DOHH2 (cell line): ENCODE data around the gene TNFRSF12A.

ENCODE experiments used
- CTCF ChIP-seq: fragments of 200-600 bp; sonication (generic); IDR thresholded peaks from one replicate; pipeline ENCODE4 v1.5.1; 2014; ENCODE audit warnings: antibody characterized with exemption, mild to moderate bottlenecking, low read depth, low read length; ENCODE audit not compliant: poor library complexity, severe bottlenecking
- EZH2phosphoT487 ChIP-seq: fragments of 200-600 bp; sonication (generic); IDR thresholded peaks from 2 replicates; pipeline ENCODE4 v1.6.1; 2017; ENCODE audit warnings: borderline replicate concordance, mild to moderate bottlenecking, antibody characterized with exemption, low read length, moderate library complexity, mixed read lengths

DNA sequence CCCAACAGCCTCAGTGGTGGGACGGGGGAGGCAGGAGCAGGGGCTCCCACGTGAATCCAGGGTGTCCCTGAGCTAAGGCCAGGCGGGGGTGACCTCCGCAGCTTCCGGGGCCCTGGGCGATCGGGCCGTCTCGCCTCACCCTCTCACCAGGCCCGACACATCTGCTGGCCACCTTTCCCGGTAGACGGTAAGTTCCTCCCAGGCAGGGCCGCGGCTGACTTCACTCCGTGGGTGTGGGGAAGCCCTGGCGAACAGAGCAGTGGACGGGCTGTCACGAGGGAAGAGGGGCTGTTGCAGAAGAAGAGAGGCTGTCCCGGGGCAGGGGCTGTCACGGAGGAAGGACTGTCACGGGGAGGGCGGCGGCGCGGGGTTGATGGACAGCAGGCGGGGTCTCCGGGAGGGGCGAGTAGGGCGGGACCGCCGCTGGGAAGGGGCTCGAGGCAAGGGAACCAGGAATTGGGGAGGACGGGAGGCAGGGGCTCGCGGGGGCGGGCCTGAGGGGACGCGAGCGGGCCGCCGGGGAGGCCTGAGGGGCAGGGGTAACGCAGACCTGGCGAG is 40.4 kb upstream of the TNFRSF12A start:
- no peak for TF ChIP-seq CTCF
- TF ChIP-seq EZH2phosphoT487 = no peak
